ENCODE measurements around the gene SPG11.

SPG11 gene

DNA sequence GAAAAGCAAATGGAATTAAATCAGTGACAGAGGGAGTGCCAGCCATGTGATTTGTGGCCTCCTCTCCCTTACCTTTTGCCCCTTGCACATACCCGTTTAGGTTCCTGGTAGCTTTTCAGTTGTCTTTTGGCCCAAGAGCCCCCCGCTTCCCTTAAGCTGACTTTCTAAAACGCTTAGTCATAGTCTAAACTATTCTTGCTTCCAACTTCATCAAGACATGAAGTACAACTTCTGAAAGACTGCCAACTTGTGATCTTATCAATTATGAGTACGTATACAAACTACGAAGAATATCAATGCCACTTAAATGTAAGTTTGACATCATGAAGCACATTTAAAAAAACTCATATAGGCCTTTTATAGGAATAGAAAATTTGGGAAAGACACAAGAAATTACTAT, 64.6 kb downstream of the SPG11 start:
- H3K9me2 ChIP-seq (replicated peaks; ENCODE audit: low read depth, low read length) = no peaks in the 10 kb centered on the region
- H3K79me2 ChIP-seq (ENCODE audit: insufficient read depth, low read length) = no peaks in the 10 kb centered on the region
- H3K9ac ChIP-seq (ENCODE audit: low read depth, low read length, poor library complexity, severe bottlenecking) = no peak overlapping the region
- H2AFZ ChIP-seq (ENCODE audit: low read length) = no peak overlapping the region
- no peaks in the 10 kb centered on the region for H3K27me3 ChIP-seq (ENCODE audit: insufficient read depth, low read length, poor library complexity, severe bottlenecking)
- H3K4me3 ChIP-seq (ENCODE audit: low read length, poor library complexity, severe bottlenecking) = no peak overlapping the region
- H3K4me2 ChIP-seq (ENCODE audit: low read depth, low read length, poor library complexity, severe bottlenecking) = no peak overlapping the region
- no peaks in the 10 kb centered on the region for H4K20me1 ChIP-seq (ENCODE audit: insufficient read depth, low read length, poor library complexity, severe bottlenecking)
- H3K9me3 ChIP-seq (ENCODE audit: insufficient read depth, low read depth, low read length) = no peaks in the 10 kb centered on the region
- peaks cover 30% of the 10 kb centered on the region; the same call in 1 of the 2 replicates for H3K36me3 ChIP-seq (ENCODE audit: insufficient read depth, low read length)
- TF ChIP-seq EZH2phosphoT487 (IDR thresholded peaks at IDR 0.05; ENCODE audit: borderline replicate concordance) = no peak
- TF ChIP-seq, protein P1, sequence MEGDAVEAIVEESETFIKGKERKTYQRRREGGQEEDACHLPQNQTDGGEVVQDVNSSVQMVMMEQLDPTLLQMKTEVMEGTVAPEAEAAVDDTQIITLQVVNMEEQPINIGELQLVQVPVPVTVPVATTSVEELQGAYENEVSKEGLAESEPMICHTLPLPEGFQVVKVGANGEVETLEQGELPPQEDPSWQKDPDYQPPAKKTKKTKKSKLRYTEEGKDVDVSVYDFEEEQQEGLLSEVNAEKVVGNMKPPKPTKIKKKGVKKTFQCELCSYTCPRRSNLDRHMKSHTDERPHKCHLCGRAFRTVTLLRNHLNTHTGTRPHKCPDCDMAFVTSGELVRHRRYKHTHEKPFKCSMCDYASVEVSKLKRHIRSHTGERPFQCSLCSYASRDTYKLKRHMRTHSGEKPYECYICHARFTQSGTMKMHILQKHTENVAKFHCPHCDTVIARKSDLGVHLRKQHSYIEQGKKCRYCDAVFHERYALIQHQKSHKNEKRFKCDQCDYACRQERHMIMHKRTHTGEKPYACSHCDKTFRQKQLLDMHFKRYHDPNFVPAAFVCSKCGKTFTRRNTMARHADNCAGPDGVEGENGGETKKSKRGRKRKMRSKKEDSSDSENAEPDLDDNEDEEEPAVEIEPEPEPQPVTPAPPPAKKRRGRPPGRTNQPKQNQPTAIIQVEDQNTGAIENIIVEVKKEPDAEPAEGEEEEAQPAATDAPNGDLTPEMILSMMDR (conservative IDR thresholded peaks at IDR 0.05; ENCODE audit: low read length) = no peak
- H3K4me1 ChIP-seq (ENCODE audit: insufficient read depth, low read length, poor library complexity, severe bottlenecking) = peaks cover 6% of the 10 kb centered on the region
- no peaks in the 10 kb centered on the region for H3F3A ChIP-seq (ENCODE audit: low read depth)

DNA sequence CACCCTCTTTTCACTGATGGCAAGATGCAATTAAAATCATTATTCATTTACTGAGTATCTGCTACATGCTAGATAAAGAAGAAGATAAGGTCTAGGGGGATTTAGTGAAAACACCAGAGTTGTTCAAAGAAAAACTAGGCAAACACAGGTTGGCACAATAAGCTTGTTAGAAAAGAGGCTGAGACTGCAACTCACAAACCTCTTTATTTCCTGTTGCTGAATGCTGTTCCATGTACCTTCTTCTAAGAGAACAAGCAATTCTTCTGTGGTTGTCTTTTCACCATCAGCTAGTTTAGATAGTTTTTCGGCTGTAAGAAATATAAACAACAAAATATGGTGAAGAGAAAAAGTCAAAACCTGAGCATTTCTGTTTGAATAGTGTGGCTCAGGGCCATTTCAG, 65.4 kb downstream of the SPG11 start:
- Histone ChIP-seq H2AFZ (ENCODE audit: low read length) (no peak overlapping the region), H3F3A (ENCODE audit: low read depth) (no peaks in the 10 kb centered on the region), H3K4me3 (ENCODE audit: low read length, poor library complexity, severe bottlenecking) (no peak overlapping the region), H3K79me2 (ENCODE audit: insufficient read depth, low read length) (no peaks in the 10 kb centered on the region), H3K9ac (ENCODE audit: low read depth, low read length, poor library complexity, severe bottlenecking) (no peak overlapping the region), H3K4me2 (ENCODE audit: low read depth, low read length, poor library complexity, severe bottlenecking) (no peak overlapping the region), H3K4me1 (ENCODE audit: insufficient read depth, low read length, poor library complexity, severe bottlenecking) (peaks cover 6% of the 10 kb centered on the region), H3K9me3 (ENCODE audit: insufficient read depth, low read depth, low read length) (no peaks in the 10 kb centered on the region), H3K27me3 (ENCODE audit: insufficient read depth, low read length, poor library complexity, severe bottlenecking) (no peaks in the 10 kb centered on the region), H3K9me2 (replicated peaks; ENCODE audit: low read depth, low read length) (no peaks in the 10 kb centered on the region), H4K20me1 (ENCODE audit: insufficient read depth, low read length, poor library complexity, severe bottlenecking) (no peaks in the 10 kb centered on the region), H3K36me3 (ENCODE audit: insufficient read depth, low read length) (peaks cover 28% of the 10 kb centered on the region; the same call in 1 of the 2 replicates)
- TF ChIP-seq, protein P1 (conservative IDR thresholded peaks at IDR 0.05; ENCODE audit: low read length) = no peak
- no peak for TF ChIP-seq EZH2phosphoT487 (IDR thresholded peaks at IDR 0.05; ENCODE audit: borderline replicate concordance)

DNA sequence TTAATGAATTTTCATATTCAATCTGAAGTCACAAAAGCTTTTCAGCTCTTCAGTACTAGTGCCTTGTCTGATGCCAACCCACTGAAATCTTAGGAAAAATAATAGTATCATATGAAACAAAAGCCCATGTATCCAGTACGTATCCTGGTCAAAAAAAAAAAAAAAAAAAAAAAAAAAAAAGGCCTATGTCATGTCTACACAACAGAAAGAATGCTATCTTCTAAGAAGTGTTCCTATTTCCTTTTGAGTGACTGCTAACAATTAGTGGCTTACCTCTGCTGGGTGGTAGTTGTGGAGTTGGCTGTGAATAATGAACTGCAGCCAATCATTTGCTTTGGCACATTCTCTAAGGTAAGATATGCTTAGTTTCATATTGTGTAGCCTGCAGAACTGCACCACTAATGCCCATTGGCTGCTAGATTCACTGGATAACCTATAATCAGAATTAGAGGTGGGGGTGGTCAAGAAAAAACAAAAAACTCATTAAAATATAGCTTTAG, 66.9 kb downstream of the SPG11 start:
- no peak overlapping the region for H3K9ac ChIP-seq (ENCODE audit: low read depth, low read length, poor library complexity, severe bottlenecking)
- H3K4me3 ChIP-seq (ENCODE audit: low read length, poor library complexity, severe bottlenecking) = no peak overlapping the region
- no peaks in the 10 kb centered on the region for H3K9me2 ChIP-seq (replicated peaks; ENCODE audit: low read depth, low read length)
- H3K36me3 ChIP-seq (ENCODE audit: insufficient read depth, low read length) = peaks cover 32% of the 10 kb centered on the region; the same call in 1 of the 2 replicates
- H3K4me2 ChIP-seq (ENCODE audit: low read depth, low read length, poor library complexity, severe bottlenecking) = no peak overlapping the region
- no peaks in the 10 kb centered on the region for H3K79me2 ChIP-seq (ENCODE audit: insufficient read depth, low read length)
- H3F3A ChIP-seq (ENCODE audit: low read depth) = no peaks in the 10 kb centered on the region
- peaks cover 6% of the 10 kb centered on the region for H3K4me1 ChIP-seq (ENCODE audit: insufficient read depth, low read length, poor library complexity, severe bottlenecking)
- H3K9me3 ChIP-seq (ENCODE audit: insufficient read depth, low read depth, low read length) = no peaks in the 10 kb centered on the region
- H2AFZ ChIP-seq (ENCODE audit: low read length) = no peak overlapping the region
- H4K20me1 ChIP-seq (ENCODE audit: insufficient read depth, low read length, poor library complexity, severe bottlenecking) = no peaks in the 10 kb centered on the region
- TF ChIP-seq, protein P1 (conservative IDR thresholded peaks at IDR 0.05; ENCODE audit: low read length) = no peak
- TF ChIP-seq EZH2phosphoT487 (IDR thresholded peaks at IDR 0.05; ENCODE audit: borderline replicate concordance) = no peak
- no peaks in the 10 kb centered on the region for H3K27me3 ChIP-seq (ENCODE audit: insufficient read depth, low read length, poor library complexity, severe bottlenecking)
